B cell (primary cell): ENCODE results near the gene CFAP61. TPM values are rescaled to one million over a fixed set of nuclear protein-coding genes. Genes with fewer than 3 reads are reported as not detected.

ENCODE experiments used
- ATAC-seq: fragments of 200-7000 bp; cut with Tn5 transposase; one replicate; pipeline ENCODE4 v1.10.0; 2021; ENCODE audit warnings: low read depth, mild to moderate bottlenecking, moderate number of reproducible peaks, moderate library complexity
- CTCF ChIA-PET: fragments of 350-600 bp; sonication (Branson Sonifier 250); formaldehyde crosslinking; loops from one replicate; lab custom pipeline; 2021; ENCODE audit warnings: antibody characterized with exemption, inconsistent platforms; lab: Charles Lee
- POLR2A ChIA-PET: fragments of 350-600 bp; sonication (Branson Sonifier 250); formaldehyde crosslinking; loops from one replicate; lab custom pipeline; 2021; ENCODE audit warnings: antibody characterized with exemption; lab: Charles Lee
- DNase-seq: peaks from one replicate; pipeline ENCODE4 v3.0.0; 2013
- H2AFZ ChIP-seq: 2 replicates; pipeline ENCODE4 v1.6.1; 2012; ENCODE audit warnings: mild to moderate bottlenecking, low read depth, low read length; ENCODE audit not compliant: insufficient read depth, poor library complexity, severe bottlenecking
- H3K27ac ChIP-seq, 2 donors: 1 replicate in 1 of 2; 2 replicates in 1 of 2; pipeline ENCODE4 v1.5.1; 2012 to 2013; ENCODE audit warnings: low read length in 2 of 2, mild to moderate bottlenecking in 2 of 2, moderate library complexity in 1 of 2
- H3K27me3 ChIP-seq, 4 experiments: fragments of 200-600 bp in 1 of 4; sonication (generic) in 1 of 4; replicated peaks in 1 of 4; 1 replicate in 2 of 4; 2 replicates in 2 of 4; pipeline versions ENCODE4 v1.6.1 to v1.7.0; 2013 to 2016; ENCODE audit warnings: low read length in 3 of 4, mild to moderate bottlenecking in 2 of 4, mixed read lengths in 1 of 4, moderate library complexity in 1 of 4; ENCODE audit not compliant: insufficient read depth in 4 of 4, control insufficient read depth in 3 of 4; ENCODE audit errors: control extremely low read depth in 1 of 4
- H3K36me3 ChIP-seq, 2 experiments: replicated peaks in 1 of 2; 1 replicate in 1 of 2; 2 replicates in 1 of 2; pipeline versions ENCODE4 v1.6.1 to v1.7.1; 2013; ENCODE audit warnings: low read length in 1 of 2; ENCODE audit not compliant: insufficient read depth in 2 of 2, control insufficient read depth in 1 of 2; ENCODE audit errors: control extremely low read depth in 1 of 2, extremely low read depth in 1 of 2
- H3K4me1 ChIP-seq, 2 donors: fragments of 200-600 bp in 1 of 2; sonication (generic) in 1 of 2; 1 replicate in 1 of 2; 2 replicates in 1 of 2; pipeline versions ENCODE4 v1.5.1 to v1.6.1; 2013 to 2017; ENCODE audit warnings: low read length in 2 of 2; ENCODE audit not compliant: control insufficient read depth in 2 of 2, insufficient read depth in 2 of 2
- H3K4me2 ChIP-seq: replicated peaks from 2 replicates; pipeline ENCODE3; 2012; ENCODE audit warnings: mild to moderate bottlenecking, low read depth, low read length; ENCODE audit not compliant: poor library complexity, severe bottlenecking
- H3K4me3 ChIP-seq, 5 experiments: fragments of 200-600 bp in 1 of 5; sonication (generic) in 1 of 5; 1 replicate in 3 of 5; 2 replicates in 2 of 5; pipeline versions ENCODE4 v1.5.1 to v1.7.0; 2011 to 2016; ENCODE audit warnings: low read length in 4 of 5, mild to moderate bottlenecking in 4 of 5, low read depth in 2 of 5, control low read depth in 1 of 5, moderate library complexity in 1 of 5; ENCODE audit not compliant: insufficient read depth in 1 of 5; ENCODE audit errors: control extremely low read depth in 1 of 5, extremely low read depth in 1 of 5
- H3K79me2 ChIP-seq: fragments of 200-600 bp; sonication (generic); one replicate; pipeline ENCODE4 v1.6.0; 2016; ENCODE audit warnings: low read length; ENCODE audit not compliant: control insufficient read depth, insufficient read depth
- H3K9ac ChIP-seq: fragments of 200-600 bp; sonication (generic); 2 replicates; pipeline ENCODE4 v1.6.1; 2017; ENCODE audit warnings: mild to moderate bottlenecking, low read length, moderate library complexity
- H3K9me3 ChIP-seq, 3 donors: one replicate each; pipeline versions ENCODE4 v1.6.1 to v1.7.1; 2013; ENCODE audit warnings: low read length in 2 of 3; ENCODE audit not compliant: control insufficient read depth in 2 of 3, insufficient read depth in 1 of 3; ENCODE audit errors: control extremely low read depth in 1 of 3
- H4K20me1 ChIP-seq: 2 replicates; pipeline ENCODE4 v1.6.0; 2012; ENCODE audit warnings: mild to moderate bottlenecking, low read length; ENCODE audit not compliant: insufficient read depth, control insufficient read depth, poor library complexity, severe bottlenecking
- H3K27ac Mint-ChIP-seq: one replicate; pipeline ENCODE4 v1.8.0; 2021; ENCODE audit warnings: mixed read lengths
- H3K27me3 Mint-ChIP-seq: one replicate; pipeline ENCODE4 v1.8.0; 2021; ENCODE audit warnings: mixed read lengths
- H3K4me1 Mint-ChIP-seq: one replicate; pipeline ENCODE4 v1.8.0; 2021; ENCODE audit warnings: mixed read lengths
- H3K4me3 Mint-ChIP-seq: one replicate; pipeline ENCODE4 v1.8.0; 2021; ENCODE audit warnings: mixed read lengths
- H3K9me3 Mint-ChIP-seq: one replicate; pipeline ENCODE4 v1.8.0; 2022; ENCODE audit warnings: mixed read lengths; ENCODE audit not compliant: insufficient read depth
- CTCF ChIP-seq: fragments of 200-600 bp; IDR thresholded peaks from one replicate; pipeline ENCODE4 v1.8.0; 2022; ENCODE audit warnings: antibody characterized with exemption, mild to moderate bottlenecking
- EZH2 ChIP-seq: IDR thresholded peaks from 2 replicates; pipeline ENCODE4 v1.6.1; 2012; ENCODE audit warnings: borderline replicate concordance, low read depth, mild to moderate bottlenecking, moderate library complexity, low read length; ENCODE audit not compliant: insufficient read depth, poor library complexity, severe bottlenecking
- WGBS: methylation state at CpG from one replicate; pipeline ENCODE4 v1.1.5; 2013; ENCODE audit warnings: missing lambda C conversion rate; ENCODE audit not compliant: insufficient coverage; 5-methylcytosine and 5-hydroxymethylcytosine counted together
- intact Hi-C: fragments of 100-400 bp; cut with micrococcal nuclease; formaldehyde crosslinking; loops from one replicate; pipeline ENCODE4 v1.10.0; 2022
- polyA plus RNA-seq: library from polyadenylated mRNA; depleted of rRNA; stranded (reverse); fragments of >200 nt; gene quantifications from 2 replicates; pipeline ENCODE4 v1.2.3, GENCODE V29; 2012
- total RNA-seq, 2 donors: library from RNA; stranded (reverse); fragments of 120-200 nt in 1 of 2; gene quantifications; 1 replicate in 1 of 2; 2 replicates in 1 of 2; pipeline versions ENCODE4 v1.2.3 to v1.2.4, GENCODE V29; 2013 to 2022

The CFAP61 gene
- total and polyA plus RNA-seq, 2 donors (not counting 1 experiment from before 2014, with no cell fraction given): not detected

- Mint-ChIP-seq H3K27me3 (peaks cover 9% of the 10 kb centered on the region), H3K27ac (no peak overlapping the region), H3K4me1 (no peaks in the 10 kb centered on the region), H3K4me3 (no peak overlapping the region), H3K9me3 (peaks cover 6% of the 10 kb centered on the region)
- ATAC-seq (no peak), DNase-seq (no peak)
- no peaks in the 10 kb centered on the region for H3K27me3 ChIP-seq
- H4K20me1 ChIP-seq: no peaks in the 10 kb centered on the region
- intact Hi-C loops: no loop called here
- no peaks in the 10 kb centered on the region for H3K79me2 ChIP-seq
- no peak overlapping the region for H3K27ac ChIP-seq
- TF ChIP-seq EZH2 (no peak), CTCF (no peak)
- H3K4me3 ChIP-seq: no peak overlapping the region
- no peak overlapping the region for H2AFZ ChIP-seq
- no peak overlapping the region for H3K9ac ChIP-seq
- 84% methylated on average over 5 of the region's 7 CpGs for WGBS
- H3K36me3 ChIP-seq: no peaks in the 10 kb centered on the region
- CTCF ChIA-PET: no interaction called here
- no peak overlapping the region for H3K4me2 ChIP-seq
- peaks cover 0 to 6% (median 2%) of the 10 kb centered on the region in 3 donors for H3K9me3 ChIP-seq
- H3K4me1 ChIP-seq: no peaks in the 10 kb centered on the region
- POLR2A ChIA-PET: no interaction called here
Observed at GRCh38 chr20:20214757-20215275, 162.5 kb downstream of the CFAP61 start.

- CTCF ChIA-PET: no interaction called here
- no peaks in the 10 kb centered on the region for H3K4me1 Mint-ChIP-seq
- 77% methylated on average over 5 of the region's 12 CpGs for WGBS
- Histone ChIP-seq H4K20me1 (no peaks in the 10 kb centered on the region), H3K79me2 (no peaks in the 10 kb centered on the region), H3K4me2 (no peak overlapping the region), H3K9ac (no peak overlapping the region), H2AFZ (no peak overlapping the region), H3K27ac (no peak overlapping the region), H3K27me3 (no peaks in the 10 kb centered on the region), H3K4me1 (no peaks in the 10 kb centered on the region), H3K36me3 (no peaks in the 10 kb centered on the region), H3K9me3 (peaks cover 2 to 6% (median 5%) of the 10 kb centered on the region in 3 donors), H3K4me3 (no peak overlapping the region)
- H3K27ac Mint-ChIP-seq: no peak overlapping the region
- H3K9me3 Mint-ChIP-seq: peaks cover 6% of the 10 kb centered on the region
- intact Hi-C loops: no loop called here
- POLR2A ChIA-PET: no interaction called here
- peaks cover 13% of the 10 kb centered on the region for H3K27me3 Mint-ChIP-seq
- ATAC-seq: no peak
- DNase-seq: no peak
- no peak overlapping the region for H3K4me3 Mint-ChIP-seq
- TF ChIP-seq EZH2 (no peak), CTCF (no peak)
Observed at GRCh38 chr20:20215976-20216727, 163.8 kb downstream of the CFAP61 start.
